WTC11 (cell line): Measurements from ENCODE around the gene SKA2.
"Not testable (repeated sequence)": the region's sequence is repeated elsewhere in the genome, so short reads cannot be mapped to it uniquely, and the experiment has no call there.

Experiments
- CTCF ChIP-seq: fragments of 200-600 bp; IDR thresholded peaks from 2 replicates; pipeline ENCODE4 v1.8.0; 2022; ENCODE audit warnings: antibody characterized with exemption
- ERG ChIP-seq: fragments of 250-450 bp; sonication (Bioruptor Pico); IDR thresholded peaks from 2 replicates; pipeline ENCODE4 v1.8.0; 2021; ENCODE audit warnings: mild to moderate bottlenecking
- ESRRA ChIP-seq: sonication (generic); formaldehyde crosslinking; IDR thresholded peaks from 2 replicates; pipeline ENCODE4 v1.8.1; 2022; ENCODE audit warnings: mild to moderate bottlenecking, missing genetic modification reagents, borderline replicate concordance
- NR3C1 ChIP-seq: sonication (generic); formaldehyde crosslinking; conservative IDR thresholded peaks from 2 replicates; pipeline ENCODE4 v1.8.1; 2023; ENCODE audit warnings: low read depth, mild to moderate bottlenecking, missing genetic modification reagents

DNA sequence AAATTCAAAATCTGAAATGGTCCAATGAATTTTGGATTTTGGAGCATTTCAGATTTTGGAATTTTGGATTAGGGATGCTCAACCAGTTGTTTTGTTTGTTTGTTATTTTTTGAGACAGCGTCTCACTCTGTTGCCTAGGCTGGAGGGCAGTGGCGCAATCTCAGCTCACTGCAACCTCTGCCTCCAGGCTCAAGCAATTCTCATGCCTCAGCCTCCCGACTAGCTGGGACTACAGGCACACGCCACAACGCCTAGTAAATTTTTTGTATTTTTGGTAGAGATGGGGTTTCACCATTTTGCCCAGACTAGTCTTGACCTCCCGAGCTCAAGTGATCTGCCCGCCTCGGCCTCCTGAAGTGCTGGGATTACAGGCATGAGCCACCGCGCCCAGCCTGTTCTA lies 16.6 kb downstream of the SKA2 start:
- not testable (repeated sequence) for TF ChIP-seq CTCF, ESRRA, NR3C1, ERG
